ENCODE data around the gene SERPINI2.
"Not testable (repeated sequence)": the region's sequence is repeated elsewhere in the genome, so short reads cannot be mapped to it uniquely, and the experiment has no call there.

Gene SERPINI2

GRCh38 chr3:167445491-167445890 lies 28.4 kb downstream of the SERPINI2 start:
- no peak for DNase-seq

GRCh38 chr3:167441256-167441655 lies 32.6 kb downstream of the SERPINI2 start:
- no peak for DNase-seq

- DNase-seq: no peak
Measured at GRCh38 chr3:167437428-167438139, 36.3 kb downstream of the SERPINI2 start.

GRCh38 chr3:167426962-167427361 lies 46.9 kb downstream of the SERPINI2 start:
- DNase-seq: not testable (repeated sequence)

GRCh38 chr3:167422396-167422795 lies 51.4 kb downstream of the SERPINI2 start:
- not testable (repeated sequence) for DNase-seq

- no peak for DNase-seq
Measured at GRCh38 chr3:167409611-167410010, 64.2 kb downstream of the SERPINI2 start.

- DNase-seq: peak; percentile 0
Measured at GRCh38 chr3:167406876-167407492, 66.9 kb downstream of the SERPINI2 start.

GRCh38 chr3:167397826-167398225 lies 76.0 kb downstream of the SERPINI2 start:
- DNase-seq: no peak

- no peak for DNase-seq
Measured at GRCh38 chr3:167396075-167396474, 77.8 kb downstream of the SERPINI2 start.

- DNase-seq: no peak
Measured at GRCh38 chr3:167394003-167394402, 79.8 kb downstream of the SERPINI2 start.
